ENCODE results near the gene TNNT3.
A peak's percentile ranks its signal among the peaks of the same experiment; 100 is the strongest.

The TNNT3 gene

GRCh38 chr11:1899090-1899489 is 20.4 kb upstream of the TNNT3 start:
- no peak for DNase-seq

- DNase-seq = no peak
These were observed 19.8 kb upstream of the TNNT3 start for GRCh38 chr11:1899686-1900085.

- DNase-seq = no peak
These were observed 13.3 kb upstream of the TNNT3 start for GRCh38 chr11:1906181-1906580.

GRCh38 chr11:1906611-1907423 is 12.7 kb upstream of the TNNT3 start:
- DNase-seq = no peak

GRCh38 chr11:1908618-1909017 is 10.9 kb upstream of the TNNT3 start:
- DNase-seq = peak; percentile 77

- no peak for DNase-seq
These were observed 10.0 kb upstream of the TNNT3 start for GRCh38 chr11:1909524-1909923.

- no peak for DNase-seq
These were observed 7.1 kb upstream of the TNNT3 start for GRCh38 chr11:1912289-1912878.

GRCh38 chr11:1913271-1914060 is 6.0 kb upstream of the TNNT3 start:
- no peak for DNase-seq

GRCh38 chr11:1915795-1916131 is 3.7 kb upstream of the TNNT3 start:
- no peak for DNase-seq

GRCh38 chr11:1916132-1916985 is 3.1 kb upstream of the TNNT3 start:
- DNase-seq = no peak

- no peak for DNase-seq
These were observed 2.4 kb upstream of the TNNT3 start for GRCh38 chr11:1916986-1917522.

- DNase-seq = no peak
These were observed 1.7 kb upstream of the TNNT3 start for GRCh38 chr11:1917523-1918435.

- no peak for DNase-seq
These were observed 827 bp upstream of the TNNT3 start for GRCh38 chr11:1918436-1919315.

GRCh38 chr11:1920128-1920908 is 815 bp downstream of the TNNT3 start:
- no peak for DNase-seq

GRCh38 chr11:1920909-1921573 is 1.5 kb downstream of the TNNT3 start:
- DNase-seq = no peak

- peak; percentile 86 for DNase-seq
These were observed 2.2 kb downstream of the TNNT3 start for GRCh38 chr11:1921574-1922141.

GRCh38 chr11:1922481-1923081 is 3.1 kb downstream of the TNNT3 start:
- peak; percentile 79 for DNase-seq
